Measurements from ENCODE around the gene ILDR2. TPM values are rescaled to one million over a fixed set of nuclear protein-coding genes. Genes with fewer than 3 reads are reported as not detected.

The ILDR2 gene
- polyA plus RNA-seq, 1 of the 3 experiments (the other 2 are of a cell fraction), result 0.05 TPM

GRCh38 chr1:166956057-166956850 lies 19.1 kb downstream of the ILDR2 start:
- POLR2A ChIA-PET, result no interaction called here
- Histone ChIP-seq H3K36me3 (replicated peaks in 1 of 2; ENCODE audit: control insufficient read depth in 1 of 2, insufficient read depth in 2 of 2, low read length in 1 of 2) (no peaks in the 10 kb centered on the region), H3K27me3 (ENCODE audit: insufficient read depth) (0 out of 2 replicates have a peak, but pooled peaks cover 9% of the 10 kb centered on the region), H3K4me3 (ENCODE audit: low read depth in 2 of 2, low read length in 1 of 2) (no peak overlapping the region), H3K9me3 (no peaks in the 10 kb centered on the region), H3K9me2 (no peaks in the 10 kb centered on the region), H3K79me2 (ENCODE audit: insufficient read depth) (no peaks in the 10 kb centered on the region), H2AFZ (ENCODE audit: low read depth) (no peak overlapping the region), H3K27ac (ENCODE audit: low read depth in 2 of 2, low read length in 1 of 2) (no peak overlapping the region), H4K20me1 (ENCODE audit: insufficient read depth) (no peaks in the 10 kb centered on the region), H3F3A (replicated peaks; ENCODE audit: insufficient read depth) (no peaks in the 10 kb centered on the region), H3K9ac (no peak overlapping the region), H3K4me2 (no peak overlapping the region), H3K4me1 (ENCODE audit: control insufficient read depth in 1 of 2, insufficient read depth in 2 of 2, low read depth in 1 of 2, low read length in 1 of 2) (no peaks in the 10 kb centered on the region)
- 3% methylated on average over 2 of the region's 2 CpGs for WGBS (ENCODE audit: low lambda C conversion rate)
- no peak for TF ChIP-seq RFX5 (IDR thresholded peaks at IDR 0.05; ENCODE audit: low read length)
- no peak for TF ChIP-seq POLR2AphosphoS5 (IDR thresholded peaks at IDR 0.05; ENCODE audit: low read depth, low read length)
- TF ChIP-seq SIN3A (IDR thresholded peaks at IDR 0.05; ENCODE audit: borderline replicate concordance, low read depth, low read length), result no peak
- TF ChIP-seq, protein P1, sequence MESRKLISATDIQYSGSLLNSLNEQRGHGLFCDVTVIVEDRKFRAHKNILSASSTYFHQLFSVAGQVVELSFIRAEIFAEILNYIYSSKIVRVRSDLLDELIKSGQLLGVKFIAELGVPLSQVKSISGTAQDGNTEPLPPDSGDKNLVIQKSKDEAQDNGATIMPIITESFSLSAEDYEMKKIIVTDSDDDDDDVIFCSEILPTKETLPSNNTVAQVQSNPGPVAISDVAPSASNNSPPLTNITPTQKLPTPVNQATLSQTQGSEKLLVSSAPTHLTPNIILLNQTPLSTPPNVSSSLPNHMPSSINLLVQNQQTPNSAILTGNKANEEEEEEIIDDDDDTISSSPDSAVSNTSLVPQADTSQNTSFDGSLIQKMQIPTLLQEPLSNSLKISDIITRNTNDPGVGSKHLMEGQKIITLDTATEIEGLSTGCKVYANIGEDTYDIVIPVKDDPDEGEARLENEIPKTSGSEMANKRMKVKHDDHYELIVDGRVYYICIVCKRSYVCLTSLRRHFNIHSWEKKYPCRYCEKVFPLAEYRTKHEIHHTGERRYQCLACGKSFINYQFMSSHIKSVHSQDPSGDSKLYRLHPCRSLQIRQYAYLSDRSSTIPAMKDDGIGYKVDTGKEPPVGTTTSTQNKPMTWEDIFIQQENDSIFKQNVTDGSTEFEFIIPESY (IDR thresholded peaks at IDR 0.05; ENCODE audit: borderline replicate concordance, low read depth), result no peak
- no peak for TF ChIP-seq FOSL2 (IDR thresholded peaks at IDR 0.05; ENCODE audit: borderline replicate concordance, low read depth)
- no peak for TF ChIP-seq SMC3 (IDR thresholded peaks at IDR 0.05; ENCODE audit: low read depth, low read length)
- TF ChIP-seq USF1 (IDR thresholded peaks at IDR 0.05; ENCODE audit: borderline replicate concordance, low read depth), result no peak
- no peak for TF ChIP-seq NRF1 (IDR thresholded peaks at IDR 0.05; ENCODE audit: low read depth, low read length)
- TF ChIP-seq FOXJ3 (CRISPR knock-in tag; IDR thresholded peaks at IDR 0.05), result no peak
- TF ChIP-seq TEAD4 (IDR thresholded peaks at IDR 0.05; ENCODE audit: borderline replicate concordance, insufficient read depth), result no peak
- no peak for TF ChIP-seq GATA2 (CRISPR knock-in tag; IDR thresholded peaks at IDR 0.05)
- TF ChIP-seq, protein P2, sequence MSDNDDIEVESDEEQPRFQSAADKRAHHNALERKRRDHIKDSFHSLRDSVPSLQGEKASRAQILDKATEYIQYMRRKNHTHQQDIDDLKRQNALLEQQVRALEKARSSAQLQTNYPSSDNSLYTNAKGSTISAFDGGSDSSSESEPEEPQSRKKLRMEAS (IDR thresholded peaks at IDR 0.05; ENCODE audit: low read depth), result no peak
- no peak for TF ChIP-seq MEF2A (IDR thresholded peaks at IDR 0.05; ENCODE audit: borderline replicate concordance, low read depth)
- no peak for TF ChIP-seq MXI1 (IDR thresholded peaks at IDR 0.05; ENCODE audit: low read depth, low read length)
- TF ChIP-seq RAD21 (IDR thresholded peaks at IDR 0.05; ENCODE audit: low read length), result no peak
- TF ChIP-seq, protein P3, sequence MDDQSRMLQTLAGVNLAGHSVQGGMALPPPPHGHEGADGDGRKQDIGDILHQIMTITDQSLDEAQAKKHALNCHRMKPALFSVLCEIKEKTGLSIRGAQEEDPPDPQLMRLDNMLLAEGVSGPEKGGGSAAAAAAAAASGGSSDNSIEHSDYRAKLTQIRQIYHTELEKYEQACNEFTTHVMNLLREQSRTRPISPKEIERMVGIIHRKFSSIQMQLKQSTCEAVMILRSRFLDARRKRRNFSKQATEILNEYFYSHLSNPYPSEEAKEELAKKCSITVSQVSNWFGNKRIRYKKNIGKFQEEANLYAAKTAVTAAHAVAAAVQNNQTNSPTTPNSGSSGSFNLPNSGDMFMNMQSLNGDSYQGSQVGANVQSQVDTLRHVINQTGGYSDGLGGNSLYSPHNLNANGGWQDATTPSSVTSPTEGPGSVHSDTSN (IDR thresholded peaks at IDR 0.05), result no peak
- no peak for TF ChIP-seq RXRA (IDR thresholded peaks at IDR 0.05; ENCODE audit: borderline replicate concordance, low read depth)
- no peak for TF ChIP-seq CTCF (IDR thresholded peaks at IDR 0.05)
- no peak for TF ChIP-seq EP300 (IDR thresholded peaks at IDR 0.05; ENCODE audit: borderline replicate concordance in 1 of 2, low read depth in 1 of 2, low read length in 1 of 2)
- TF ChIP-seq EZH2phosphoT487 (IDR thresholded peaks at IDR 0.05; ENCODE audit: borderline replicate concordance, low read depth), result no peak
- no peak for DNase-seq
- CTCF ChIA-PET, result interaction anchor here (1.0 to 1.9 kb wide), 3 partner anchors 46 to 103 kb away, joined by 4 to 5 read pairs (median 5); no protein-coding TSS in a partner anchor
